Duodenal mucosa (tissue), 2 donors: ENCODE results near the gene KLC1.

Experiments
- H3K27ac ChIP-seq: one replicate; pipeline ENCODE4 v1.7.0; 2013; ENCODE audit warnings: low read depth, low read length
- H3K27me3 ChIP-seq, 2 donors: one replicate each; pipeline ENCODE4 v1.7.0; 2013; ENCODE audit warnings: low read length in 2 of 2, control low read depth in 1 of 2; ENCODE audit not compliant: insufficient read depth in 2 of 2, control insufficient read depth in 1 of 2
- H3K36me3 ChIP-seq, 2 donors: one replicate each; pipeline ENCODE4 v1.7.0; 2013; ENCODE audit warnings: low read length in 2 of 2, control low read depth in 1 of 2; ENCODE audit not compliant: insufficient read depth in 2 of 2, control insufficient read depth in 1 of 2
- H3K4me1 ChIP-seq, 2 donors: one replicate each; pipeline ENCODE4 v1.7.0; 2013; ENCODE audit warnings: low read length in 2 of 2, control low read depth in 1 of 2; ENCODE audit not compliant: insufficient read depth in 2 of 2, control insufficient read depth in 1 of 2
- H3K4me3 ChIP-seq, 2 donors: one replicate each; pipeline ENCODE4 v1.7.0; 2013; ENCODE audit warnings: low read length in 2 of 2, low read depth in 1 of 2
- H3K9ac ChIP-seq, 2 donors: one replicate each; pipeline ENCODE4 v1.7.0; 2013; ENCODE audit warnings: low read length in 2 of 2, low read depth in 1 of 2
- H3K9me3 ChIP-seq, 2 donors: one replicate each; pipeline ENCODE4 v1.7.0; 2013; ENCODE audit warnings: low read length in 2 of 2, control low read depth in 1 of 2; ENCODE audit not compliant: control insufficient read depth in 1 of 2

KLC1 gene

DNA sequence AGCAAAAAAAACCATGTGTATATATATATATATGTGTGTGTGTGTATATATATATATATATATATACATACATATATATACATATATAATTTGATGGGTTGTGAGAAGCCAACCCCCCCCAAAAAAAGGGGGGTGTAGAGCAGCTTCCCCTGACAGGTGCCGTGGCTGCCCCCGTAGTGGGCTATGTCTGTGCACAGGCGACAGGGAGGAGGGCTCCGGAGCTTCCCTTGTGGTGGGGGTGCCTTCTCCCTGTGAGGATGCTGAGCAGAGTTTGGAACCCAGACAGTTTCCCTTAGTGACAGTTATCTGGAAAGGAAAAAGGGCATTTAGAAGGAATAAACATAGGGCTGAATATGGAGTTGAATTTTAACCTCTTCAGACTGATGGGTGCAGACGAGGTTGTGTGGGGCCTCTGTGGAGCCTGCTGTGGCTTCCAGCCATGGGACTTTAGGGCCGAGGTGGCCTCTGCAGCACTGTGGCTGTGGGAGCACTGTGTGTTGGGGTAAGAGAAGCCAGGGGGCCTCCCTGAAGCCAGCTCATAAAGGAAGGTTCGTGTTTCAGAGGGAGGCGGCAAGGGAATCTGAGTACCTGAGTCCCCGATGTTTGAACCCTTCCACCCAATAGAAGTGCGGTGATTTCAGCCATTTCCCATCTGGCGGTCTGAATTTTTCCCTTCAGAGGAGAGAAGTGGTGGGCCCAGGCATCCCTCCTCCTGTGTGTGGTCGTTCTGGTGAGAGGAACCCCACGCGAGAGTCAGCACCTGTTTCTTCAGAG lies 66.5 kb downstream of the KLC1 start:
- Histone ChIP-seq H3K27me3 (no peaks in the 10 kb centered on the region), H3K27ac (no peak overlapping the region), H3K9me3 (no peaks in the 10 kb centered on the region), H3K4me3 (no peak overlapping the region), H3K9ac (no peak overlapping the region), H3K4me1 (peaks cover 20 to 25% of the 10 kb centered on the region in 2 donors), H3K36me3 (peaks cover 26 to 58% of the 10 kb centered on the region in 2 donors)

GRCh38 chr14:103696070-103696402 lies 67.0 kb downstream of the KLC1 start:
- peaks cover 26 to 55% of the 10 kb centered on the region in 2 donors for H3K36me3 ChIP-seq
- no peak overlapping the region for H3K9ac ChIP-seq
- H3K4me1 ChIP-seq, result peaks cover 20 to 25% of the 10 kb centered on the region in 2 donors
- no peaks in the 10 kb centered on the region for H3K27me3 ChIP-seq
- no peak overlapping the region for H3K27ac ChIP-seq
- no peaks in the 10 kb centered on the region for H3K9me3 ChIP-seq
- H3K4me3 ChIP-seq, result no peak overlapping the region

DNA sequence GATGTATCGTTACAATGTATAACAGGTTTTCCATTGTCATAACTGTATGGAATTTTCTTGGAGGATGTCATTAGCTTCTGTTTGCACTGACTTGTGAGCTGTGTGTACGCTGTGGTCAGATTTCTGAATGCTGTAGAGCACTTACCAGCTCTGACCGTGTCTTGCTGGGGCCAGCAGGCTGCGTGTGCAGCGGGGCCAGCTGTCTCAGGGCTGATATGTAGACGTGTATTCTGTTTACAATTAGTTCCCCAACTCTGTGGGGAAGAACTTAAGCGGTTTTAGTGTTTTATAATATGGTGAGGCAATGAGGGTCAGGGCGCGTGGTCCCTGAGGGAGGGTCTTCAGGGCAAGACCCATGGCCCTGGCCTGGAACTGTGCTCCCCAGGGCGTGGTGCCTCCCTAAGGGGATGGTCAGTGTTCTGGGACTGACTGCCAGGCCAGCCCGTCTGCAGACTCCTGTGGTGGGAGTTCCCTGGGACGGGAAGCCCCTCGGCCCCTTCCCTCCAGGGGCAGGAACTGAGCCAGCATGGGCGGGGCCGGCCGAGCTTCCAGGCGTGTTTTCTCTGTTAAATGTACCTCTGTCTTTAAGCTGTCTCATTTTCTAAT lies 67.6 kb downstream of the KLC1 start:
- Histone ChIP-seq H3K9ac (no peak overlapping the region), H3K36me3 (peaks cover 26 to 58% of the 10 kb centered on the region in 2 donors), H3K27me3 (no peaks in the 10 kb centered on the region), H3K4me1 (peaks cover 20 to 25% of the 10 kb centered on the region in 2 donors), H3K9me3 (no peaks in the 10 kb centered on the region), H3K4me3 (no peak overlapping the region), H3K27ac (peak overlapping the region; percentile 20)

DNA sequence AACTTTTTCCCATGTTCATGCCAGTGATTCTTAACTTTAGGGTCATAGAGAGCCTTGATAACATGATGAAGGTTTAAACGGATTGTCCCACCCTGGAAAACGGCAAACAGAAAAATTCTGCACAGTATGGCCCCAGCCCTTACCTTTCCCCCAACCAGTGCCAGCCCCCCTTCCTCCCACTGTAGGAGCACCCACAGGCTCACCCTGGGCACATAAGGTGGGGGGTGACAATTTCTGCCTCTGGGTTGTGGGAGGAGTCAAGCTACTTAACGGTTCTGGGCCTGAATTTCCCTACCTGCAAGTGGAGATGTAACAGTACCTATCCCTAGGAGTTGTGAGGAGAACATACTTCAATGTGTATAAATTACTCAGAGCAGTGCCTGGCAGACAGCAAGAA lies 68.2 kb downstream of the KLC1 start:
- Histone ChIP-seq H3K9me3 (no peaks in the 10 kb centered on the region), H3K4me1 (peaks cover 20 to 25% of the 10 kb centered on the region in 2 donors), H3K4me3 (no peak overlapping the region), H3K27ac (no peak overlapping the region), H3K27me3 (no peaks in the 10 kb centered on the region), H3K36me3 (peaks cover 23 to 60% of the 10 kb centered on the region in 2 donors), H3K9ac (no peak overlapping the region)

- no peaks in the 10 kb centered on the region for H3K27me3 ChIP-seq
- H3K9ac ChIP-seq, result no peak overlapping the region
- no peaks in the 10 kb centered on the region for H3K9me3 ChIP-seq
- H3K36me3 ChIP-seq, result peaks cover 23 to 60% of the 10 kb centered on the region in 2 donors
- no peak overlapping the region for H3K27ac ChIP-seq
- peaks cover 19 to 25% of the 10 kb centered on the region in 2 donors for H3K4me1 ChIP-seq
- H3K4me3 ChIP-seq, result no peak overlapping the region
These were observed 68.8 kb downstream of the KLC1 start for GRCh38 chr14:103697603-103698379.

DNA sequence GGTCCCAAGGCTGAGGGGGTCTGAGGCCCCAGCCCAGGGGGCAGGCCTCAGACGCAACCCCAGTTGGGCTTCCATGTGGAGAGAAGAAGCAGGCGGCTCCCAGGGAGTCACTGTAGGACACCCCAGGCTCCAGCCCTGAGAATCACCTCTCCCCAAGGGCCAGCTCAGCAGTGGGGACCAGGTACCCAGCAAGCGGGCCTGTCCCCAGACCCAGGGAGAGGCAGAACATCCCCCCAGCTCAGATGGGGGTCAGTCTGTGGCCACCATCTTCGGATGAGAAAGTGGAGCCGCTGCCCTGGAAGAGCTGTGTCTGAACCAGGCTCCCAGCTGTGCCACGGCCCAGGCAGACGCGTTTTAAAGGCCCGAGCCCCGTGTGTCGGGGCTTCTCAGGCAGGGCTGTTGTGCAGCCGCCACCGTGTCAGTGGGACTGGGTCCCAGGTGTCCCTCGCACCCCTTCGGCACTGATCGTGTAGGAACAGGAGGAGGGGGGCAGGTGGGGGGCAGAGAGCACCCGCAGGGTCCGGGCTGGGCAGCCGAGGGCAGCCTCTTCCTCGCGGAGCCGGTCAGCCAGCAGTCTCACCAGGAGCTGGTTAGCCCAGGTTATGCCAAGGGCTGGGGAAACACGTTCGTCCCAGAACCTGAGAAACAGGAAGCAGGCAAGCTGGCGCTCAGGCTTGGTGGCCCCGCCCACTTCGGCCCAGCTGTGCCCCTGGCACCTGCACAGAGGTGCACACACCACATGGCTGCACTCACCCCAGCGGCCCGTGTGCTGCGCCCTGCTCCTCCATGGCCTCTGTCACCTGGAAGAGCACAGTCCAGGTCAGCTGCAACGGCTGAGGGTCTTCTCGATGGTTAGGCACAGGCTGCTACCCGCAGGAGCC lies 69.6 kb downstream of the KLC1 start:
- H3K36me3 ChIP-seq, result peaks cover 21 to 60% of the 10 kb centered on the region in 2 donors
- H3K27me3 ChIP-seq, result no peaks in the 10 kb centered on the region
- H3K4me3 ChIP-seq, result no peak overlapping the region
- H3K9ac ChIP-seq, result peak overlapping the region in 1 of 2 donors; percentile 24
- H3K4me1 ChIP-seq, result peaks cover 11 to 21% of the 10 kb centered on the region in 2 donors
- H3K9me3 ChIP-seq, result no peaks in the 10 kb centered on the region
- no peak overlapping the region for H3K27ac ChIP-seq

- peaks cover 15 to 59% of the 10 kb centered on the region in 2 donors for H3K36me3 ChIP-seq
These were observed 70.2 kb downstream of the KLC1 start for GRCh38 chr14:103699261-103699661.

DNA sequence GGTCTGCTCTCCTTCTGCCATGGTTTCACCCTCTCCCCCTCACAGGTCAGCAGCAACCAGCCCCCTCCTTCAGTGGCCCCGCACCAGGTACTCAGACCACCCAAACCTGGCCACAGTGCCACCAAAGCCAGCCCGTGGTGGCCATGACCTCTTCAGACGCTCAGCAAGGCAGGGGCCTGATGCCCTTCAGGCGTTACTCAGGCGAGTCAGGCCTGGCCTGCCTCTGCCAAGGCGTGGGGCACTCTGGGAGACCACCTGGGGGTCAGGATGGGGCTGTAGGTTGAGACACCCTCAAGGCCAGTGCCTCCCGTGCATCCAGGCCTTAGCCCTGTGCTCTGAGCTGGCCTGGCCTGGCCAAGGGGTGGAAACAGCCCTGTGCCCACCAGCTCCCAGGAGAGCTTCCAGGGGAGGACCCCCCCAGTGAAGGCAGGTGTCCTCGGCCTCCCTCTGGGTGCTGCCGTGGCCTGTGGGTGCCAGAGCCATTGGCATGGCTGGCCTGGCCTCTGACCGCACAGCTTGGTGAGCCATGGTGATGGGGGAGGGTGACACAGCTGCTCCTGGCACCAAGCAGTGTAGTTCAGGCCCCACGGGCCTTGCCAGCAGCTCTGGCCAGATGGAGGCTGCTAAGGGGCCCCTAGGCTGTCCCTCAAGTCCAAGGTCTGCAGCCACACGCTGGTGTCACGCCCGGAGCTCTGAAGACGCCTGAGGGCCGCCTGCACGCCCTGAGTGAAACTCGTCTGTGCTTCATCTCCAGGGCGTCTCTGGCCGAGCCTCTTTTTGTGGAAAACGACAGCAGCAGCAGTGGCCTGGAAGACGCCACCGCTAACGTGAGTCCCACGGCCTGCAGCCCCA lies 71.1 kb downstream of the KLC1 start:
- H3K27ac ChIP-seq, result no peak overlapping the region
- no peaks in the 10 kb centered on the region for H3K9me3 ChIP-seq
- no peak overlapping the region for H3K4me3 ChIP-seq
- H3K27me3 ChIP-seq, result no peaks in the 10 kb centered on the region
- peaks cover 8 to 55% of the 10 kb centered on the region in 2 donors for H3K36me3 ChIP-seq
- no peak overlapping the region for H3K9ac ChIP-seq
- H3K4me1 ChIP-seq, result peaks cover 11 to 19% of the 10 kb centered on the region in 2 donors

More at GRCh38 chr14:103699261-103699661, 70.2 kb downstream of the KLC1 start:
- Histone ChIP-seq H3K4me1 (peaks cover 11 to 19% of the 10 kb centered on the region in 2 donors), H3K27me3 (no peaks in the 10 kb centered on the region), H3K27ac (no peak overlapping the region), H3K4me3 (no peak overlapping the region), H3K9ac (no peak overlapping the region), H3K9me3 (no peaks in the 10 kb centered on the region)
